HG02763 (cell line): ENCODE measurements around the gene HLA-DPB1.

Experiments used
- ATAC-seq: cut with Tn5 transposase; IDR thresholded peaks from one replicate; pipeline ENCODE4 v1.9.1; 2021; ENCODE audit warnings: mild to moderate bottlenecking, moderate library complexity; ENCODE audit not compliant: unreplicated experiment

Gene HLA-DPB1

DNA sequence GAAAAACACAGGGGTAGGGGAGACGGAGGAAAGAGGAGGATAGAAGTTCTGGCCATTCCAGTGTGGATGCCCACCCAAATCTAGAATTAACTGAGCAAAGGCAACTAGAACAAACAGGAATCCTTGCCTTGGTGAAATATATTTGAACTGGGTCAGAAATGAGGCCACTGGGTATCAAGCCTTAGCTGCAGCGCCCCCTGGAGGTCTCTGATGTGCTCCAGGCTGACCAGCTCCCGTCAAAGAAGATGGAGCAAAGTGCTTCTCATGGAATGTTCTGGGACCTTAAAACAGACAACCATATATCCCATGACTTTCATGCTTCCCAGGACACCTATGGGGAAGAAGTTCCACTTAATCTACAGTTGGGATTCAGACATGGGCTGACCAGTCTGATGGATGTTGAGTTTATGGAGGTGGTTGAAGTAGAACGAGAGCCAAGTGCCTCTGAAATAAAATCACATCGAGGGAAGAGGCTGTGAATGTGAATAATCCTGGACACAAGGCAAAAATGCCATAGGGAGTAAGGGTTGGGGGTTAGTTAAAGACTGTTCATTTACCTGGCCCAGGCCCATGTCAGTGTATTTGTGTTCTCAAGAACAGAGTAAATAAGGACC is 50.4 kb downstream of the HLA-DPB1 start:
- ATAC-seq = no peak

DNA sequence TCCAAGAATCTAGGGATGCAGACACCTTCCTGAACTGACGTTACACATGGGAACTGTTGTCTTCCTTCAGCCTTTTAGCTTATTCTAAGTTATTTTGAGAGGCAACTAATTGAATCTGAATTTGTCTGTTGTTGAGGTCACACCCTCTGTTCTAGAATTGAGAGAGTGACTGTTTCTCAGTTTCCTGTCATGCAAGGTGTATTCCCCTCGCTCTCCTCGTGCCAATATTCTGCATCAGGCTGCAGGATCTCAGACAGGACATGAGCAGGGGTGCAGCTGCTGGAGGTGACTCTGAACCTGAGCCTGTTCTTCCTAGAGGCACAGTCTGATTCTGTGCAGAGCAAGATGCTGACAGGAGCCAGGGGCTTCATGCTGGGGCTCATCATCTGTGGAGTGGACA is 52.5 kb downstream of the HLA-DPB1 start:
- ATAC-seq = no peak

DNA sequence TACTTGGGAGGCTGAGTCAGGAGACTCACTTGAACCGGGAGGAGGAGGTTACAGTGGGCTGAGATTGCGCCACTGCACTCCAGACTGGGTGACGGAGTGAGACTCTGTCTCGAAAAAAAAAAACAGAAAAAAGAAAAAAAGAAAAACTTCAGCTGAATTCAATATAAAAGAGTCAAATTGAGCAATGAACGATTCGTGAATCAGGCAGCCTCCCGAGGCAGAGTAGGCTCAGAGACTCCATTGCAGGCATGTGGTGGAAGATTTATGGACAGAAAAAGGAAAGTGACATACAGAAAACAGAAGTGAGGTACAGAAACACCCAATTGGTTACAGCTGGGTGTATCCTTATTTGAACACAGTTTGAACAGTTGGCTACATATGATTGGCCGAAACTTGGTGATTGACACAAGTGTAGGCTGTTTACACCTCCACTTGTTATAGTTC is 56.3 kb downstream of the HLA-DPB1 start:
- no peak for ATAC-seq

- no peak for ATAC-seq
Observed at GRCh38 chr6:33136310-33136900, 60.6 kb downstream of the HLA-DPB1 start.
